GM12865 (cell line): ENCODE data around the gene KCMF1.

ENCODE experiments used
- DNase-seq: peaks from one replicate; pipeline ENCODE4 v3.0.0; 2010; ENCODE audit warnings: low read depth
- H3K4me3 ChIP-seq: 2 replicates; pipeline ENCODE4 v1.5.1; 2011; ENCODE audit warnings: mild to moderate bottlenecking, low read depth, low read length, control low read depth
- CTCF ChIP-seq: IDR thresholded peaks from 2 replicates; pipeline ENCODE4 v1.5.1; 2011; ENCODE audit warnings: low read length, control low read depth, low read depth, inconsistent platforms; ENCODE audit not compliant: insufficient read depth; ENCODE audit errors: missing control alignments

KCMF1 gene

GRCh38 chr2:85076618-85077274 is 105.8 kb downstream of the KCMF1 start:
- no peak overlapping the region for H3K4me3 ChIP-seq

GRCh38 chr2:85077859-85078419 is 107.0 kb downstream of the KCMF1 start:
- TF ChIP-seq CTCF: no peak
- no peak overlapping the region for H3K4me3 ChIP-seq
- DNase-seq: no peak

More at GRCh38 chr2:85076618-85077274, 105.8 kb downstream of the KCMF1 start:
- DNase-seq: no peak
- no peak for TF ChIP-seq CTCF

- no peak overlapping the region for H3K4me3 ChIP-seq
- no peak for DNase-seq
- no peak for TF ChIP-seq CTCF
Observed at GRCh38 chr2:85078536-85078935, 107.6 kb downstream of the KCMF1 start.

- DNase-seq: no peak
- no peak overlapping the region for H3K4me3 ChIP-seq
- no peak for TF ChIP-seq CTCF
Observed at GRCh38 chr2:85083092-85083491, 112.1 kb downstream of the KCMF1 start.

- no peak for TF ChIP-seq CTCF
Observed at GRCh38 chr2:85085563-85085962, 114.6 kb downstream of the KCMF1 start.

GRCh38 chr2:85087541-85087940 is 116.6 kb downstream of the KCMF1 start:
- no peak for TF ChIP-seq CTCF
- no peak overlapping the region for H3K4me3 ChIP-seq
- no peak for DNase-seq

More at GRCh38 chr2:85085563-85085962, 114.6 kb downstream of the KCMF1 start:
- no peak overlapping the region for H3K4me3 ChIP-seq
- no peak for DNase-seq

GRCh38 chr2:85088921-85089320 is 118.0 kb downstream of the KCMF1 start:
- TF ChIP-seq CTCF: no peak
- H3K4me3 ChIP-seq: no peak overlapping the region
- no peak for DNase-seq
